ENCODE measurements around the gene SYNRG. TPM values are rescaled to one million over a fixed set of nuclear protein-coding genes. Genes with fewer than 3 reads are reported as not detected.
"Not testable (repeated sequence)": the region's sequence is repeated elsewhere in the genome, so short reads cannot be mapped to it uniquely, and the experiment has no call there.

SYNRG gene
- total and polyA plus RNA-seq, 2 donors (not counting 1 experiment from before 2014, with no cell fraction given), result 20.4 to 21.5 TPM

GRCh38 chr17:37640015-37640414 is 30.8 kb upstream of the SYNRG start:
- H3K27ac ChIP-seq (ENCODE audit: insufficient read depth, low read length), result no peak overlapping the region
- peaks cover 6% of the 10 kb centered on the region for H3K36me3 ChIP-seq (ENCODE audit: control insufficient read depth, insufficient read depth, low read length)
- H4K20me1 ChIP-seq (ENCODE audit: control insufficient read depth, extremely low read depth, insufficient read depth, low read length), result no peaks in the 10 kb centered on the region
- no peaks in the 10 kb centered on the region for H3K27me3 ChIP-seq (ENCODE audit: control insufficient read depth, insufficient read depth, low read length)
- H3K4me3 ChIP-seq (replicated peaks in 1 of 4; ENCODE audit: control extremely low read depth in 1 of 4, insufficient read depth in 1 of 4, low read depth in 3 of 4, low read length in 4 of 4), result no peak overlapping the region
- H3K4me1 ChIP-seq (ENCODE audit: control insufficient read depth, extremely low read depth, insufficient read depth, low read length), result peaks cover 3% of the 10 kb centered on the region
- no peak overlapping the region for H3K4me2 ChIP-seq (ENCODE audit: extremely low read depth, insufficient read depth, low read length)
- H2AFZ ChIP-seq (ENCODE audit: low read length), result no peak overlapping the region
- no peak for DNase-seq (ENCODE audit: low read depth in 2 of 2)
- peaks cover 30% of the 10 kb centered on the region for H3K79me2 ChIP-seq (ENCODE audit: control insufficient read depth, insufficient read depth, low read length)
- no peak for TF ChIP-seq EZH2 (IDR thresholded peaks at IDR 0.05; ENCODE audit: low read length, missing control alignments)
- no peak for TF ChIP-seq CTCF (conservative IDR thresholded peaks at IDR 0.05 in 1 of 2, IDR thresholded peaks at IDR 0.05 in 1 of 2; ENCODE audit: low read depth in 1 of 2, low read length in 2 of 2)
- H3K9me3 ChIP-seq (ENCODE audit: control insufficient read depth, insufficient read depth, low read depth, low read length), result no peaks in the 10 kb centered on the region
- no peak overlapping the region for H3K9ac ChIP-seq (ENCODE audit: insufficient read depth, low read length)

- Histone ChIP-seq H3K9ac (ENCODE audit: insufficient read depth, low read length) (no peak overlapping the region), H3K79me2 (ENCODE audit: control insufficient read depth, insufficient read depth, low read length) (peaks cover 30% of the 10 kb centered on the region), H3K36me3 (ENCODE audit: control insufficient read depth, insufficient read depth, low read length) (peaks cover 6% of the 10 kb centered on the region), H4K20me1 (ENCODE audit: control insufficient read depth, extremely low read depth, insufficient read depth, low read length) (no peaks in the 10 kb centered on the region), H2AFZ (ENCODE audit: low read length) (no peak overlapping the region), H3K4me1 (ENCODE audit: control insufficient read depth, extremely low read depth, insufficient read depth, low read length) (no peaks in the 10 kb centered on the region), H3K27me3 (ENCODE audit: control insufficient read depth, insufficient read depth, low read length) (no peaks in the 10 kb centered on the region), H3K9me3 (ENCODE audit: control insufficient read depth, insufficient read depth, low read depth, low read length) (no peaks in the 10 kb centered on the region), H3K4me2 (ENCODE audit: extremely low read depth, insufficient read depth, low read length) (no peak overlapping the region), H3K27ac (ENCODE audit: insufficient read depth, low read length) (no peak overlapping the region), H3K4me3 (replicated peaks in 1 of 4; ENCODE audit: control extremely low read depth in 1 of 4, insufficient read depth in 1 of 4, low read depth in 3 of 4, low read length in 4 of 4) (no peak overlapping the region)
- no peak for DNase-seq (ENCODE audit: low read depth in 2 of 2)
- TF ChIP-seq EZH2 (IDR thresholded peaks at IDR 0.05; ENCODE audit: low read length, missing control alignments) (no peak), CTCF (conservative IDR thresholded peaks at IDR 0.05 in 1 of 2, IDR thresholded peaks at IDR 0.05 in 1 of 2; ENCODE audit: low read depth in 1 of 2, low read length in 2 of 2) (no peak)
These were observed 28.7 kb upstream of the SYNRG start for GRCh38 chr17:37637956-37638355.

- DNase-seq (ENCODE audit: low read depth in 2 of 2); H3K79me2 ChIP-seq (ENCODE audit: control insufficient read depth, insufficient read depth, low read length); H2AFZ ChIP-seq (ENCODE audit: low read length); H3K4me2 ChIP-seq (ENCODE audit: extremely low read depth, insufficient read depth, low read length); H4K20me1 ChIP-seq (ENCODE audit: control insufficient read depth, extremely low read depth, insufficient read depth, low read length); H3K9me3 ChIP-seq (ENCODE audit: control insufficient read depth, insufficient read depth, low read depth, low read length); H3K27me3 ChIP-seq (ENCODE audit: control insufficient read depth, insufficient read depth, low read length); H3K4me3 ChIP-seq (replicated peaks in 1 of 4; ENCODE audit: control extremely low read depth in 1 of 4, insufficient read depth in 1 of 4, low read depth in 3 of 4, low read length in 4 of 4); H3K4me1 ChIP-seq (ENCODE audit: control insufficient read depth, extremely low read depth, insufficient read depth, low read length); H3K9ac ChIP-seq (ENCODE audit: insufficient read depth, low read length); H3K27ac ChIP-seq (ENCODE audit: insufficient read depth, low read length); H3K36me3 ChIP-seq (ENCODE audit: control insufficient read depth, insufficient read depth, low read length): not testable (repeated sequence)
These were observed 7.2 kb upstream of the SYNRG start for GRCh38 chr17:37616430-37616829.

Data from fibroblast of lung (primary cell).